ENCODE results near the gene SPPL2B. TPM values are rescaled to one million over a fixed set of nuclear protein-coding genes. Genes with fewer than 3 reads are reported as not detected.

SPPL2B gene
- total and polyA plus RNA-seq, 4 donors: 9.5 to 34.6 (median 21.4) TPM

DNA sequence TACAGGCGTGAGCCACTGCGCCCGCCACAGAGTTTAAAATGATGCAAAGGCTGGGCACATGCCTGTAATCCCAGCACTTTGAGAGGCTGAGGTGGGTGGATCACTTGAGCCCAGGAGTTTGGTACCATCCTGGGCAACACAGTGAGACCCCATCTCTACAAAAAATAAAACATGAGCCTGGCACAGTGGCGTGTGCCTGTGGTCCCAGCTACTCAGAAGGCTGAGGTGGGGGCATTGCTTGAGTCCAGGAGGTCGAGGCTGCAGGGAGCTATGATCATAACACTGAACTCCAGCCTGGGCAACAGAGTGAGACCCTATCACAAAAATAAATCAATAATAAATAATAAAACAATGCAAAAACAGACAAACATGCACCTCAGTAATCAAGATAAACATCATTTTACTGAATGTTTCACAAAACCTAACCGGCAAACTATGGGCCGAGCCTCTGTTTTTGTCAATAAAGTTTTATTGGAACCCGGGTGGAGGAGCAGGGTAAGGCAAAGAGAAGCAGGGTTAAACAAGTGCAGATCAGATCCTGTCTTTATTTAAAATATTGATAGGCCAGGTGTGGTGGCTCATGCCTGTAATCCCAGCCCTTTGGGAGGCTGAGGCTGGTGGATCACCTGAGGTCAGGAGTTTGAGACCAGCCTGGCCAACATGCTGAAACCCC lies 44.5 kb upstream of the SPPL2B start (continued):
- TF ChIP-seq RAD21 (IDR thresholded peaks at IDR 0.05): no peak
- TF ChIP-seq TAF1 (conservative IDR thresholded peaks at IDR 0.05): no peak
- TF ChIP-seq FOXA2 (IDR thresholded peaks at IDR 0.05): no peak
- no peak for TF ChIP-seq YY1 (IDR thresholded peaks at IDR 0.05)

DNA sequence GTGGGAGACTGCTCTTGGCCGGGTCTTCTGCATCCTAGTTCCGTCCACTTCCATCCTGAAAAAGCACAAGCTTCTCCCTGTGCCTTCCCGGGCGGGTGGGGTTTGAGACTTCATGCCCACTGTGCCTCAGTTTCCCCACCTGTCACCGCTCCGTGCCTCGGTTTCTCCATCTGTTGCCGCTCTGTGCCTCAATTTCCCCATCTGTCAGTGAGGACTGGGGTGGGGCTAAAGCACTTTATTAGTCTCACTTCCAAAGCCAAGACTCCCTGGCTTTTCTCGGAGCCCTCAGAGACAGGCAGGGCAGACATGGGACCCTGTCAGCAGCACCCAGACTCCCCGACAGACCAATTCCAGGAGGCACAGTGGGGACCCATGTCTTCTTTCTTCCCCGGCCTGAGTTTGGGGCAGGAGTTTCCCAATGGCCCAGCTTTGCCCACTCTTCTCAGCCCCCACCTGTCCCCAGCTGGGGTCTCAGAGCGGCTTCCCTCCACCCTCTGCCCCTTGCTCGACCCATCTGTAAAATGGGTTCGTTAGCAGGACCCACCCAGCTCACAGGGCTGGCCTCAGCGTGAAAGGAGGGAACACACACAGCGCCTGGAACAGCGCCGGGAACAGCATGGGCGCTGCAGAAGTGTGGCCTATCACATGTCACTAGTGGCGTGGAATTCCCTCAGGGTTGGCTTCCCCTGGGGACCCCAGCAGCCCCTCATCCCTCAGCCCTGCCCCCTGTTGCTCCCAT lies 41.9 kb upstream of the SPPL2B start:
- Histone ChIP-seq H3K9me3 (ENCODE audit: control insufficient read depth in 4 of 4, low read length in 3 of 4) (no peaks in the 10 kb centered on the region), H3K36me3 (ENCODE audit: control insufficient read depth in 4 of 4, insufficient read depth in 3 of 4, low read depth in 1 of 4, low read length in 3 of 4) (no peaks in the 10 kb centered on the region), H3K27me3 (ENCODE audit: control insufficient read depth in 4 of 4, insufficient read depth in 4 of 4, low read length in 3 of 4) (peaks cover 0 to 3% (median 0%) of the 10 kb centered on the region in 4 donors), H3K27ac (ENCODE audit: low read depth in 1 of 2, low read length in 2 of 2) (no peak overlapping the region), H3K9ac (ENCODE audit: low read depth in 1 of 2, low read length in 2 of 2) (no peak overlapping the region), H3K4me1 (ENCODE audit: control insufficient read depth in 4 of 4, insufficient read depth in 4 of 4, low read length in 3 of 4) (peaks cover 0 to 18% (median 10%) of the 10 kb centered on the region in 4 donors), H3K4me3 (ENCODE audit: low read depth in 1 of 3, low read length in 3 of 3) (no peak overlapping the region)
- TF ChIP-seq, protein P1, sequence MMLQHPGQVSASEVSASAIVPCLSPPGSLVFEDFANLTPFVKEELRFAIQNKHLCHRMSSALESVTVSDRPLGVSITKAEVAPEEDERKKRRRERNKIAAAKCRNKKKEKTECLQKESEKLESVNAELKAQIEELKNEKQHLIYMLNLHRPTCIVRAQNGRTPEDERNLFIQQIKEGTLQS (IDR thresholded peaks at IDR 0.05): no peak
- TF ChIP-seq, protein P2, sequence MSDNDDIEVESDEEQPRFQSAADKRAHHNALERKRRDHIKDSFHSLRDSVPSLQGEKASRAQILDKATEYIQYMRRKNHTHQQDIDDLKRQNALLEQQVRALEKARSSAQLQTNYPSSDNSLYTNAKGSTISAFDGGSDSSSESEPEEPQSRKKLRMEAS (IDR thresholded peaks at IDR 0.05): no peak
- no peak for TF ChIP-seq GABPA (IDR thresholded peaks at IDR 0.05 in 1 of 2, conservative IDR thresholded peaks at IDR 0.05 in 1 of 2)
- TF ChIP-seq TAF1 (conservative IDR thresholded peaks at IDR 0.05): no peak
- TF ChIP-seq RXRA (IDR thresholded peaks at IDR 0.05): no peak
- no peak for TF ChIP-seq JUND (IDR thresholded peaks at IDR 0.05)
- TF ChIP-seq FOXA2 (IDR thresholded peaks at IDR 0.05): no peak
- TF ChIP-seq YY1 (IDR thresholded peaks at IDR 0.05): no peak
- TF ChIP-seq HNF4A (conservative IDR thresholded peaks at IDR 0.05): no peak
- no peak for TF ChIP-seq FOXA1 (IDR thresholded peaks at IDR 0.05)
- no peak for TF ChIP-seq SP1 (IDR thresholded peaks at IDR 0.05)
- no peak for TF ChIP-seq NR2F2 (IDR thresholded peaks at IDR 0.05)
- no peak for TF ChIP-seq RAD21 (IDR thresholded peaks at IDR 0.05)
- TF ChIP-seq, protein P3, sequence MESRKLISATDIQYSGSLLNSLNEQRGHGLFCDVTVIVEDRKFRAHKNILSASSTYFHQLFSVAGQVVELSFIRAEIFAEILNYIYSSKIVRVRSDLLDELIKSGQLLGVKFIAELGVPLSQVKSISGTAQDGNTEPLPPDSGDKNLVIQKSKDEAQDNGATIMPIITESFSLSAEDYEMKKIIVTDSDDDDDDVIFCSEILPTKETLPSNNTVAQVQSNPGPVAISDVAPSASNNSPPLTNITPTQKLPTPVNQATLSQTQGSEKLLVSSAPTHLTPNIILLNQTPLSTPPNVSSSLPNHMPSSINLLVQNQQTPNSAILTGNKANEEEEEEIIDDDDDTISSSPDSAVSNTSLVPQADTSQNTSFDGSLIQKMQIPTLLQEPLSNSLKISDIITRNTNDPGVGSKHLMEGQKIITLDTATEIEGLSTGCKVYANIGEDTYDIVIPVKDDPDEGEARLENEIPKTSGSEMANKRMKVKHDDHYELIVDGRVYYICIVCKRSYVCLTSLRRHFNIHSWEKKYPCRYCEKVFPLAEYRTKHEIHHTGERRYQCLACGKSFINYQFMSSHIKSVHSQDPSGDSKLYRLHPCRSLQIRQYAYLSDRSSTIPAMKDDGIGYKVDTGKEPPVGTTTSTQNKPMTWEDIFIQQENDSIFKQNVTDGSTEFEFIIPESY (IDR thresholded peaks at IDR 0.05): no peak
- no peak for DNase-seq (ENCODE audit: low spot score)
- 82% methylated on average over 20 of the region's 20 CpGs for WGBS

DNA sequence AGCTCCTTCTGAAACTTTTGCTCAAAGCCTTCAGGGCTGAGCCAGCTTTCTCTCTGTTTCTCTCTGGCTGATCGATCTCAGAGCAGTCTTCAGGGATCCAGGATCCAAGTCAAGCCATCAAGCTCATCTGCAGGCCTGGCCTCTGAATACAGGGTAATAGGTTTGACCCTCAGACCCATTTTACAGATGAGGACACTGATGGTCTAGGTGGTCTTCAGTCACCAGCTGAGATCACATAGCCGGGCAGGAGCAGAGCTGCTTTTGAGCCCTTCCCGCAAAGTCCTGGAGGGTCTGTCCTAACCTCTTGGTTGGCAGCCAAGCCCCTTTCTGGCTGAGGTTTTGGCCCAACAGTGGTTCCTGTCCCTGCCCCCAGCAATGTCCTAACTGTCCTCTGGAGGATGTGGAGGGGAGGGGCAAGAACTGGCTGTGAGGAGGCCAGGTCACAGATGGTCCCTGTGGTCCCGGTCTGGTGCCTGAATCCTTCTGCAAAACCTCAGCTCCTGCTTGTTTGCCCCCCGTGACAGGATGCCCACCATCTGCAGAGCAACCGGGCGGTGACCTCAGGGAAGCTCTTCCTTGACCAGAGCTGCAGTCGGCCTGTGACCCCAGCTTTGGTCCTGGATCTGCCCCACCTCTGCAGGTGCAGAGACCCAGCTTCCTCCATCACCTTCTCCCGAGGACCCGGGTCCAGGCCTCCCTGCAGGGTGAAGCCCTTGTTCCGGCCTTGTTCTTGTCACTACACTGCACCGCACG lies 40.7 kb upstream of the SPPL2B start:
- 65% methylated on average over 13 of the region's 13 CpGs for WGBS
- no peak for TF ChIP-seq RAD21 (IDR thresholded peaks at IDR 0.05)

More for the DNA sequence above, 40.7 kb upstream of the SPPL2B start:
- Histone ChIP-seq H3K9ac (ENCODE audit: low read depth in 1 of 2, low read length in 2 of 2) (no peak overlapping the region), H3K27me3 (ENCODE audit: control insufficient read depth in 4 of 4, insufficient read depth in 4 of 4, low read length in 3 of 4) (peaks cover 0 to 3% (median 0%) of the 10 kb centered on the region in 4 donors), H3K27ac (ENCODE audit: low read depth in 1 of 2, low read length in 2 of 2) (peak overlapping the region in 1 of 2 donors; percentile 12), H3K4me1 (ENCODE audit: control insufficient read depth in 4 of 4, insufficient read depth in 4 of 4, low read length in 3 of 4) (peaks cover 0 to 20% (median 11%) of the 10 kb centered on the region in 4 donors), H3K36me3 (ENCODE audit: control insufficient read depth in 4 of 4, insufficient read depth in 3 of 4, low read depth in 1 of 4, low read length in 3 of 4) (no peaks in the 10 kb centered on the region), H3K9me3 (ENCODE audit: control insufficient read depth in 4 of 4, low read length in 3 of 4) (no peaks in the 10 kb centered on the region), H3K4me3 (ENCODE audit: low read depth in 1 of 3, low read length in 3 of 3) (no peak overlapping the region)
- no peak for DNase-seq (ENCODE audit: low spot score)

Measured in liver (tissue), 9 donors.